Right atrium auricular region (tissue), 2 donors: ENCODE results near the gene GPR39. TPM values are rescaled to one million over a fixed set of nuclear protein-coding genes. Genes with fewer than 3 reads are reported as not detected.

ENCODE experiments used
- DNase-seq: peaks from one replicate; pipeline ENCODE4 v3.0.0-alpha.2; 2019; ENCODE audit warnings: low spot score
- H3K27ac ChIP-seq, 2 donors: fragments of 200-600 bp; sonication (generic); 1 replicate in 1 of 2; 2 replicates in 1 of 2; pipeline ENCODE4 v1.5.1; 2016 to 2019
- H3K27me3 ChIP-seq, 2 donors: fragments of 200-600 bp; sonication (generic); one replicate each; pipeline versions ENCODE4 v1.5.1 to v1.6.0; 2017 to 2019
- H3K36me3 ChIP-seq: fragments of 200-600 bp; sonication (generic); one replicate; pipeline ENCODE4 v1.5.1; 2016
- H3K4me1 ChIP-seq, 2 donors: fragments of 200-600 bp; sonication (generic); one replicate each; pipeline versions ENCODE4 v1.5.1 to v1.6.0; 2017 to 2019
- H3K4me3 ChIP-seq, 2 donors: fragments of 200-600 bp; sonication (generic); 1 replicate in 1 of 2; 2 replicates in 1 of 2; pipeline ENCODE4 v1.5.1; 2017 to 2019; ENCODE audit warnings: mild to moderate bottlenecking in 1 of 2, moderate library complexity in 1 of 2
- H3K9me3 ChIP-seq, 2 donors: fragments of 200-600 bp; sonication (generic); one replicate each; pipeline ENCODE4 v1.5.1; 2019
- total RNA-seq, 2 donors: library from RNA; depleted of rRNA; stranded (reverse); fragments of >200 nt; gene quantifications; one replicate each; pipeline ENCODE4 v1.1.0, GENCODE V29; 2016
- TF ChIP-seq, protein P1 (sequence below), 2 donors: fragments of 200-600 bp; sonication (generic); IDR thresholded peaks; one replicate each; pipeline ENCODE4 v1.5.1; 2019; ENCODE audit warnings: antibody characterized with exemption in 2 of 2

The GPR39 gene
- total RNA-seq, 2 donors from 2014 or later: 1.0 TPM; not detected in 1

DNA sequence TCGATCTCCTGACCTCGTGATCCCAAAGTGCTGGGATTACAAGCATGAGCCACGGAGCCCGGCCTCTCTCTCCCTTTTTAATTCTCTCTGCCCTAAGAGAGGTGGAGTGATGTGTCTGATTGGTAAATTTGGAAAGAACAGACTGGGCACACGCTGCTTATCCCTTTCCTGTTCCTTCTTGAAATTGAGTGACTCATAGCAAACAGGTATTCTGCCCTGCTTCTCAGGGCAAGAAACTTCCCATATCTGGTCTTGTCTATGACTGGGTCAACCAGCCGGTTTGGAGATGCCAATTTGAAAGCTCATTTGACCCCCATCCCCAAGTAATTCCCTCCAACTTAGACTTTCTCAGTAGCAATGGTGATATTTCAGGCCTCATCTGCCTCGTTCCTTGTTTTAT is 238.4 kb downstream of the GPR39 start:
- DNase-seq: no peak
- Histone ChIP-seq H3K4me1 (no peaks in the 10 kb centered on the region), H3K36me3 (no peaks in the 10 kb centered on the region), H3K9me3 (no peaks in the 10 kb centered on the region), H3K27ac (no peak overlapping the region), H3K4me3 (no peak overlapping the region), H3K27me3 (no peaks in the 10 kb centered on the region)
- TF ChIP-seq, protein P1, sequence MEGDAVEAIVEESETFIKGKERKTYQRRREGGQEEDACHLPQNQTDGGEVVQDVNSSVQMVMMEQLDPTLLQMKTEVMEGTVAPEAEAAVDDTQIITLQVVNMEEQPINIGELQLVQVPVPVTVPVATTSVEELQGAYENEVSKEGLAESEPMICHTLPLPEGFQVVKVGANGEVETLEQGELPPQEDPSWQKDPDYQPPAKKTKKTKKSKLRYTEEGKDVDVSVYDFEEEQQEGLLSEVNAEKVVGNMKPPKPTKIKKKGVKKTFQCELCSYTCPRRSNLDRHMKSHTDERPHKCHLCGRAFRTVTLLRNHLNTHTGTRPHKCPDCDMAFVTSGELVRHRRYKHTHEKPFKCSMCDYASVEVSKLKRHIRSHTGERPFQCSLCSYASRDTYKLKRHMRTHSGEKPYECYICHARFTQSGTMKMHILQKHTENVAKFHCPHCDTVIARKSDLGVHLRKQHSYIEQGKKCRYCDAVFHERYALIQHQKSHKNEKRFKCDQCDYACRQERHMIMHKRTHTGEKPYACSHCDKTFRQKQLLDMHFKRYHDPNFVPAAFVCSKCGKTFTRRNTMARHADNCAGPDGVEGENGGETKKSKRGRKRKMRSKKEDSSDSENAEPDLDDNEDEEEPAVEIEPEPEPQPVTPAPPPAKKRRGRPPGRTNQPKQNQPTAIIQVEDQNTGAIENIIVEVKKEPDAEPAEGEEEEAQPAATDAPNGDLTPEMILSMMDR (IDR thresholded peaks at IDR 0.05): no peak

DNA sequence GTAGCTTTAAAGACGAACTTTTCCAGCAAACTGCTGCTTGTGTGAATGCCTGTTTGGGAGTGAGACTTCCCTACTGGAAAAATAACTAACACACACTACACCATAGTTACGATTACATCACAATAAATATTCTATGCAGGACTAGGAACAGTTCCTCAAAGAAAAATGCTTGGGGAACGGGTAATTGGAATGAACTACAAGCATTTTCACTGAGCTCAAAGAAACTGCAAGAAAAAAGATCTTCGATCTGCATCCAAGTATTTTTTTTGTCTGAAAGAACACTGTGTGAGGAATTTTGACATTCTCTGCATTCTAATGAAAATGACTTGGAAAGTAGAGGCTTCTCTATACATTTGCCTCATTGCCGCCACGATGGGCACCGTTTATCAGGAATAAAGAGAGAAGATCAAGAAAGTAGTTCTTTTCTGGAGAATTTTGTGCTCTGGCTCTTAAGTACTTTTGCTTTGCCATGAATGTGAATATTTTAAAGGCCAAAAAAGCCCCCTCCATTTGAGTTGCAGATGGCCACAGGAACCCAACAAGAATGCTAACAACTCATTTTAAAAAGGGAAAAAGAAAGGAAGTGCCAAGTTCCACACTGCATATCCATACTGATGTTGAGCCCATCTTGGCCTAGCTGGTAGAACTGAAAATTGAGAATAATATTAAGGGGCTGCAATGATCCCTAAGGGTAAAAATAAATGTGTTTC is 239.8 kb downstream of the GPR39 start:
- no peak for DNase-seq
- H3K27me3 ChIP-seq: no peaks in the 10 kb centered on the region
- no peak overlapping the region for H3K4me3 ChIP-seq
- H3K4me1 ChIP-seq: no peaks in the 10 kb centered on the region
- no peaks in the 10 kb centered on the region for H3K9me3 ChIP-seq
- H3K27ac ChIP-seq: no peak overlapping the region
- no peaks in the 10 kb centered on the region for H3K36me3 ChIP-seq
- TF ChIP-seq, protein P1 (IDR thresholded peaks at IDR 0.05): no peak

DNA sequence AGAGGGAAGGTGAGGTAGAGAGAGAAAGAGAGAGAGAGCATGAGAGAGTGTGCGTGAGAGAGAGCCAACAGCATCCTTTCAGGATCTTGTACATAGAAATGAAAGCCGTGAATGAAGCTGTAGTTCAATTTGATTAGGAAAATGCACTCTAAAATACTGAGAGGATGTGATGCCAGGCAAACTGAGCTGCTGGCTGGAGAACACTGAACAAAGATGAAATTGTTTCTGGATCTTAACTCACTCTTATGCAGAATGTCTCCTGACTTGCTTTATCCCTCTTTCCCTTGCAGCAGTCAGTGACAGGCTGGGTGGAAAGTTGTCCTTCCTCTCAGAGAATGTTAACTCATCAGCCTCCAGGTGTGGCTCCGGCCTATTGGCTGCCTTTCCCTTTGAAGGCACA is 242.7 kb downstream of the GPR39 start:
- no peaks in the 10 kb centered on the region for H3K4me1 ChIP-seq
- DNase-seq: no peak
- H3K9me3 ChIP-seq: no peaks in the 10 kb centered on the region
- H3K4me3 ChIP-seq: no peak overlapping the region
- H3K36me3 ChIP-seq: no peaks in the 10 kb centered on the region
- no peaks in the 10 kb centered on the region for H3K27me3 ChIP-seq
- no peak overlapping the region for H3K27ac ChIP-seq
- TF ChIP-seq, protein P1 (IDR thresholded peaks at IDR 0.05): no peak

DNA sequence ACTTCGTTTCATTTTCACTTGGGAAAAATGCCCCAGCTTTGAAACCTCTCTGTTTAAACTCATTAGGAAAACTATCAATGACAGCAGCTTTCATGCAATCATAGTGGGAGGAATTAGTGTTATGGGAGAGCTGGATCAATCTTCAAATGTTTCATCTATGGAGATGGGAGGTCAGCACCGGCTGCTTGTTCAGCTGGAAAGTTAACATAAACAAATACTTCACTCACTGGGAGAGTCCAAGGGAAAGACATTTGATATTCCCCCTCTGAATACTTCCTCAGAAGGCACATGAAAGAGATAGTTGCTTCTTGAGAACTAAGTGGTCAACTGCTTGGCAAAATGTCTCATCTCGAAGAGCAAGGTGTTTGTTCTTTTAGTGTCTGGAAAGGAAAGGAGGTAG is 246.1 kb downstream of the GPR39 start:
- Histone ChIP-seq H3K9me3 (no peaks in the 10 kb centered on the region), H3K4me3 (no peak overlapping the region), H3K36me3 (no peaks in the 10 kb centered on the region), H3K4me1 (no peaks in the 10 kb centered on the region), H3K27me3 (no peaks in the 10 kb centered on the region), H3K27ac (no peak overlapping the region)
- DNase-seq: no peak
- TF ChIP-seq, protein P1 (IDR thresholded peaks at IDR 0.05): no peak

DNA sequence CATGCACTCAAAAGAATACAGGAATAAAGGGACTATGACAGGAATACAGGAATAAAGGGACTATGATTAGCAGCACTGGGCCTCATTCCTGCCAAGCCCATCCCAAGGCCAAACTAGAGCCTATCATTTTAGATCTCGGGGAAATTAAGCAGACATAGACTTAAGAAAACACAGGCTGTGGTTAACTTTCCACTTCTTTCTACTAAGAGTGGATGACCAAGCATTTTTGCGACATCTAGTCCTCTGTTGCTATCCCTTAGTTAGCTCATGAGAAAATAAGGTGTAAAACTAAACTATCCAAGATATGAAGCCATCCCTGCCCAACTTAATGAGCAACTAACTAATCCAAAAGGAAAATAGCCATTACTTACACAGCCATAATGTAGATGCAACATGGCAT is 247.5 kb downstream of the GPR39 start:
- peaks cover 0 to 8% of the 10 kb centered on the region in 2 donors for H3K4me1 ChIP-seq
- H3K27me3 ChIP-seq: peaks cover 0 to 7% of the 10 kb centered on the region in 2 donors
- no peak overlapping the region for H3K4me3 ChIP-seq
- H3K36me3 ChIP-seq: no peaks in the 10 kb centered on the region
- H3K27ac ChIP-seq: no peak overlapping the region
- H3K9me3 ChIP-seq: no peaks in the 10 kb centered on the region
- TF ChIP-seq, protein P1 (IDR thresholded peaks at IDR 0.05): no peak
- DNase-seq: no peak
